DMS114 treated with DMSO at 0.1 percent for 48 hours (cell line): ENCODE data around the gene CYSTM1.

Experiments
- DNase-seq: peaks from one replicate; lab custom pipeline; 2025; ENCODE audit not compliant: unreplicated experiment; lab: John Stamatoyannopoulos, UW

The CYSTM1 gene

DNA sequence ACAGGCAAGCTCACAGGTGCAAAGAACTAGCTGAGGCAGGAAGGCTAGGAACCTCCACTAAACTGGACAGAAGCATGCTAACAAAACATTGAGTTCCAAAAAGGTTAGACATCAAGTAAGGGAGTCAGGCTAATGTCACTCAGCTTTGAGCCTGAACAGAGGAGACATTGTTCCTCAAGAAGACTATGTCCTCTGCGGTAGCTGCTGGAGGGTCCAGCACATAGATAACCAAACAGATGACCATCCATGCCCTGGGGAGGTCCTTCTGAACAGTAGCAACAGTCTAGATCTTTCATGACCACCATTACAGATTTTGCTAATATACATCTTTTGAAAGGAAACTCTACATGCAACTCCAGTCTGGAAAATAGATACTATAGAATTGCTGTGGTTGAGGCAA lies 57.7 kb downstream of the CYSTM1 start:
- DNase-seq, result no peak

DNA sequence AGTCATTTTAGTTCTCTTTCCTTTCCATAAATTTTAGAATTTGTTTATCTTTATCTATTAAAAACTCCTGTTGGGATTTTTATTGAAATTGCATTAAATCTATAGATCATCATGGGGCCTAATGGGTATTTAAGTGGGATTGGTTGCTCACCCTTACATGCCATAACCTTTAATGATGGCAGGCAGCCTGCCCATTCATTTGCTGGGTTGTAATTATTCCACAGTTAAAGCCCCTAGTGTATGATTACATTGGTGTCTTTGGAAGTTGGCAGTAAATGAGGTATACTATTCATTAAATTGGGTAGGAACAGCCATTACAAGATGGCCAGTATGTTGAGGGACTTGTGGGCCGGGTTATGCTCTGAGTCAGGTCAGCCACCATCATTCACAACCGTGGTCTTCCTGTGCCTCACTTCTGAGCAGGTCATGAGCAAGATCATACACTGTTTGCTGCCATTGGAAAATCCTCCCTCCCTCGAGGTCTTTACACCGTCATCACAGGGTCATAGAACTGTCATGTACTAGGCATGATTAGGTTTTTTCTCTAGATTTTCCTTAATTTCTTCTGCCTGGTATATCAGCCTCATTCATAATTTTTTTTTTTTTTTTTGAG lies 59.5 kb downstream of the CYSTM1 start:
- no peak for DNase-seq

DNA sequence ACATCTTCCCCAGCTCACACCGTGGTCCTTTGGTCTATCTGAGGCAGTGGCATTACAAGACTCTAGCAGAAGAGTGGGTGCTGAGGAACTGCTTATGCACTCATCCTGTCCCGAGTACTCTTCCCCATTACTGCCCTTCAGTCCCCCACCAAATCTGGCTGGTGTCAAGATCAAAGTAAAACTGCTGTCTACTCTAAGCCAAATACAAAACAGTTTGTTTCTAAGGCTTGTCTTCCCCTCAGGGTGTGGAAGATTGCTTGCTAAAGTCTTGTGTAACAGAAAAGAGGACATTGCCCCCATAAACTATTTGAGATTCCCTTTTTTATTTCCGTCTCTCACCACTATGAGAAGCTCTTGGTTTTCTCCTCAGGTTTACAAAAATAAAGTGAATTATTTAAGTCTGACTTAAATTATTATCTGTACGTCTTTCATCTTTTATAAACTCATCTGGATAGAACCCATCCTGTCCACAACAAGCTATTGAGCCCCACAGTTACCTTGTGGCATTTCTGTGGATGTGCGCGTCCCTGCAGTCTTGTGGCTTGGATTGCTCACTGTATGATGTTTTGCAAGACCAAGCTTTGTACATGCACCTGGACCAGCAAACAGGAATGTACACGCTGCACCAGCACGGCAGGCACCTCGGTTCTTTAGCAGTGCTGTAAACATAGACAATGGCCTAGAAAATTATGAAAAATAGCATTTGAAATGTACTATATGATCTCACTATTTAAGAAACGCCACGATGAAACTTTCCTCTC lies 61.0 kb downstream of the CYSTM1 start:
- DNase-seq, result no peak

DNA sequence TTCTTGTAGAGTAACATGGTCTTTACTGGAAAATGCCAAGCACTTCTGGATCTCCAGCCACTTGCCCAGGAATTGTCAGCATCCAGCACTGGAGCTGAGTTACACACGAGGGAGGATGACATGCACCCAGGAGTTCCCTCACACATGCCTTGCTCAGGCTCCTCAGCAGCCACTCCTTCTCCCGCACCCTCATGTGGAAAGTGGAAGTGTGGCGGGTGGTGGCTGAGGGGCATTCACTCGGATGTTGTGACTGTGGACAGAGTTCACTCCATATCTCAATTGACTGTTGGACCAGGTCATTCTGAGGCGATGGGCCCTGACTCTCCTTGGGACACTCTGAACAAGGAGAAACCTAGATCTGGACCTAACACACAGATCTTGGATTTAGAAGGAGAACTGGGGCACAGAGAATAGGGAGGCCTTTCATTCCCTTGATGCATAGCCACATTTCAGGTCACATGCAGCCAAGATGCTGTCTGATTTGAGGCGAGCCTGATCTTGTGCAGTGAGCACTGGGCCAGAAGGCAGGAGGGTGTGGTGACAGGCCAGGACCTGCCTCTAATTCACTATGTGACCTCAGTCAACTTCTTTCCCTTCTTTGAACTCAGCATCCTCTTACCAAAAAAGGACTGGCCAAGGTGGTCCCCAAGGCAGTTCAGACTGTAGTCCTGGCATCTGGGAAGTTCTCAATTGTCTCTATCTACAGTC lies 62.1 kb downstream of the CYSTM1 start:
- no peak for DNase-seq

DNA sequence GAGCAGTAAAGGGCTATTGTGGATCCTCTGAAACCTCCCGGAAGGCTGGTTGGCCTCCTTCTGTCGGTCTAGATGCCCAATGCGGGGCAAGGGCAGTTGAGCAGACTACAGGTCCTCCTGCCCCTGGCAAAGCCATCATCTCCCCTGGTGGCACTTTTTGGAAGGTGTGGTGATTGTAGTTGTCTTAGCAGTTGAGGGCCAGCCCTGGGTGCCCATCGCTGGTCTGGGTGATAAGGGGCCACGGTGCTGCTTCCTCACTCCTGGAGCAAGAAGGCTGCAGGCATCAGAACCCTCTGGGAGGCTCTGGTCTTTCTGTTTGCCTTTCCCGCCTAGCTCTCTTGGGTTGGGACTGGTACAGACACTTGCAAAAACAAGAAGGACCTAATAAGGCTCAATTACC lies 63.8 kb downstream of the CYSTM1 start:
- no peak for DNase-seq

DNA sequence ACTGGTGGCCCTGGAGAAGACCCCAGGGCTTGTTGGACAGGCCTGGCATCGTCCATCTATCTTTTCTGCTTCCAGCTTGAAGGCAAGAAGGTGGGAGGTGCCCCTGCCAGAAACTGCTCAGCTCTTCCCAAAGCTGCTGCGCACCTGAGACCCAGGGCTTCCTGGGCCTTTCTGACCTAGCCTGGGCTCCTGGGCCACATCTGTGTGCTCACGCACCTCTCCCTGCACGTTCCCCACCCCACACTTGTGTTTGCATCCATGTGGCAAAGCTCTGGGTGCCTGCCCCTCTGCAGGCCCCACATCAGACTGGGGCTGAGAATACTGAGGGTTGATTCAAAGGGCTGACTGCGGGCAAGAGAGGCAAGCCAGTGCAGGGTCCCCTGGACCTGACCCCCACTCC lies 64.5 kb downstream of the CYSTM1 start:
- DNase-seq, result no peak

DNA sequence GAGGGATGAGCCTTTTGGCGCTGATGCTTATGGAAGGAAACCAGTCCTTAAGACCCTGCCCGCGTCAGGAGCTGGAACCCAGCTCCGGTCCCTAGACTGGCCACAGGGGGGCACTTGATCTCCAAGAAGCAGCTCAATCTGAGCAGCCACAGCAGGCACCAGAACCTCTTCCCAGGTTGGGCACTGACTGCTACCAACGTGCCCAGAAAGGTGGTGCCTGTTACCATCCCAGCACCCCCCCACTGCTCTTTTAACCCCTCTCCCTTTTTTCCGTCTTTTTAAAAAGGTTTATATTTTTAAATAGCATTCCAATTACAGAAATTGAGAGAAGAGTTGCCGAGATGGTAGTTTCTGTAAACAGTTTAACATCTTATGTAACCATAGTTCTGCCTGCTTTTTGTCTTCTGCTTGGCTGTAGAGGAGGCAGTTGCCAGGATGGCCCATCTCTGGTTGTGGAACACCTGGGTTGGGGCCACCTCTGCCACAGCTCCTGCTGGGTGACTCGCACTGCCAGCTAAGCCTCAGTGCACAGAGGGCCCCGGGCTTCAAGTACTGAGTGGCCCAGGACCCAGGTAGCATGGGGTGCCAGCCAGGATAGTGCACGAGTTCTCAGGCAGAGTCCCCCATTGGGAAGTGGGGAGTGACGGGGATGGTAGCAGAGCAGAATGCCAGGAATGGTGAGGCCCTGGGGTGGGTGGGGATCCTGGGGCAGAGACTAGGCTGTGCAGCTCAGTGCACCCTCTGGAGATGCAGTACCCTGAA lies 65.1 kb downstream of the CYSTM1 start:
- DNase-seq, result peak; percentile 60

DNA sequence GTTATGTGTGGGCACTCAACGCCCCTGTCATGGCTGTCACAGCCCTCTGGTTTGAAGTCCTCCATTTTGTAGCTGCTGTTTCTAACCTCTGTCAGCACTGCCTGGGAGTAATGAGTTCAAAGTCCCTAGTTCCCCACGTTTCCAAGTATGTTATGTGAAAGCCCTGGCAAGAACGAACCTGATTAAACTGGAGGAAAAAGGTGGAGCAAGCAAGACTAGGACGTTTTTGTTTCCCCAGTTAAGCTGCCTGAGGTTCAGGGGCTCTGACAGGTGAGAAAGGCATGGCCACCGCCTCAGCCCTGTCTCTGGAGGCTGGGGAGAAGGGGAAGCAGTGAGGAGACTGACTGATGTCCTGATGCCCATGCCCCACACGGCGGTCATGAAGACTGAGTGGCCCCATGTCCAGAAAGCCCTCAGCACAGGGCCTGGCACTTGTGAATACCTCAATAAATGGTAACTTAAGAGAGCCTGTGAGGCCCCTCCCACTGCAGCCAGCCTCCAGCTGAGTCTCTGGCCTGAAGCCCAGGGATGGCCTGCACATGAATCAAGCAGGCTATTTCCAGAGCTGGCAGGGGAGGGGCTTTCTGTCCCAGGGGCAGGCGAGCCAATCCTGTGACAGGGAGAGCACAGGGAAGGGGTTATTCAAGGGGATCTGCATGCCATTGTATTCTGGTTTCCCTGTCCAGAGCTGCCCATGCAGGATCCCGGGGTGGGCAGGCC lies 66.2 kb downstream of the CYSTM1 start:
- no peak for DNase-seq

DNA sequence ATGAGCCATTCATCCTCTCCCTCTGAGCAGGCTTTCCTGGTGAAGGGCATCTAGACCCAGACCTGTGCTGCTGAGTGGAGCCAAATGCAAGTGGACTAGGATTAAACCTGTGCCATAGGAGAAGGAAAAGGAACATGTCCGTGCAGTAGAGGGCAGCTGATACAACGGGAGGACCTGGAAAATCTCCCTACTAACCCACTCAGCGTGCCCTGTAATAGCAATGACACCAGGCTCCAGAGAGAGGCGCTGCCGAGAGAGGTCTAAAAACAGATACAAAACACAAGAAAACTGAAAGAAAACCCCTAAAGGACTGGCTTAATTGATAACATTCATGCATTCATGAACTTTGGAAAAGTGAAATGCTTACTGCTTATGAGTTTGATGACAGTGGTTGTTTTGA lies 67.1 kb downstream of the CYSTM1 start:
- no peak for DNase-seq

DNA sequence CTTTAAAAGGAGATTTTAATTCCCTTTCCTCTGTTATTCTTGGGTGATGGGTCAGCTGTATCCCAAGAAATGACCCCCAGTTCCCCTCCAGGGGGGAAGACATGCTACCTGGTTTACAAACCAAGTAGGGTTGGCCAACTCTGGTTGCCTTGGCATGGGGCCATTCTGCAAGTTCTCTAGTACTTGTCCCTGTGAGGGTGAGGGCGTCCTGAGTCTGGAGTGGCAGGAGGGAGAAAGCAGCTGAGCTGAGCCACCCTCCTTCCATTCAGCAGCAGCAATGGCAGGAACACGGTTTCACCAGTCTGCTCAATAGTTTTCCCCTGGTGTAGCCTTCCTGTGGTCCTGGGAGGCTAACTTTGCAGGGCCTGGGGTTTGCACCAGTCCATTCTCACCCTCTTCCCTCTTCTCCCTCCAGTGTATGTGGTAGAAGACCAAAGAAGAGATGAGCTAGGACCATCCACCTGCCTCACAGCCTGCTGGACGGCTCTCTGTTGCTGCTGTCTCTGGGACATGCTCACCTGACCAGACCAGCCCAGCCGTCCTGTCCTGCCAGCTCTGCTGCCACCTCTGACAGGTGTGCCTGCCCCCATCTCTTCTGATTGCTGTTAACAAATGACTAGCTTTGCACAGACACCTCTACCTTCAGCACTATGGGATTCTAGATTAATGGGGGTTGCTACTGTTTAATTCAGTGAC lies 68.0 kb downstream of the CYSTM1 start:
- no peak for DNase-seq

DNA sequence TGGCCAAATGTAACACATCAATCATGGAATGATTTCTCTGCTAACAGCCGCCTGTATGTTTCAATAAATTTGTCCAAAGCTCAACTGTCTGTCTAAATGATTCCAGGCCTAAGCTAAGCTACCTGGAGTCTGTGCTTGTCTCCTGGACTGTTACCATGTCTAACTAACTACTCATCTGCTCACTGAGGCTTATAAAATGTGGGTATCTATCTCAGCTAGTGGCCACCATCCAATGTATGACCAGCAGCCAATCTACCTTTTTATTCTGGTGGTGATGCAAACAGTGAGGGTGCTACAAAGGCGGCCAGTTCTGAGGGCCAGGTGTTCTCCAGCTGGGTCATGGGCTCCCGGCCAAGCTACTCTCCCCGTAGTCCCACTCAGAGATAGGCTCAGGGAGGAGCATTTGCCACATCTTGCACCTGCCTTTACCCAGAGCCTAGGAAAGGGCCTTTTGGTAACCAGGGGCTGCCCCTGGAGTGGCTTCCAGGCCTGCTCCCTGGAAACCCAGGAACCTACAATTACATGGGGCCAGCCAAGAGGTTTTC lies 68.8 kb downstream of the CYSTM1 start:
- no peak for DNase-seq

DNA sequence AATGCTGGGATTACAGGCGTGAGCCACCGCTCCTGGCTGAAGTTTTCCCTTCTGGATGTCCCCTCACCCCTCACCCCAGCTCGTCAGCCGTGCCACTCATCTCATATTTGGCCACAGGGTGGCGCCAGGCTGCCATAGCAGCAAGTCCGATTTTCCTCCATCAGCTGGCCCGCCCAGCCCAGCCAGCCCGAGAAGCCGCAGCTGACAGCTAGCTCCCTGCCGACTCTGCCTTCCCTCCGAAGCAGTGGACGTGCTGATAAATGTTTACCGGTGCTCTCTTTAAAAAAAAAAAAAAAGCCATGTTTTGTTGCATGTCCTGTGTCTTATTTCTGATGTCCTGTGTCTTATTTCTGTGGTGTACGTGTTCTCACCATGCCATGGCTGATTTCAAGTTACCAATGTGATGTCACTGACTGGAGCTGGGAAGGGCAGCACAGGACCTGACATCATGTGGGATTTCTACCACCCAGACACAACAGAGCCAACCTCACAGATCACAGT lies 69.6 kb downstream of the CYSTM1 start:
- peak; percentile 75 for DNase-seq

DNA sequence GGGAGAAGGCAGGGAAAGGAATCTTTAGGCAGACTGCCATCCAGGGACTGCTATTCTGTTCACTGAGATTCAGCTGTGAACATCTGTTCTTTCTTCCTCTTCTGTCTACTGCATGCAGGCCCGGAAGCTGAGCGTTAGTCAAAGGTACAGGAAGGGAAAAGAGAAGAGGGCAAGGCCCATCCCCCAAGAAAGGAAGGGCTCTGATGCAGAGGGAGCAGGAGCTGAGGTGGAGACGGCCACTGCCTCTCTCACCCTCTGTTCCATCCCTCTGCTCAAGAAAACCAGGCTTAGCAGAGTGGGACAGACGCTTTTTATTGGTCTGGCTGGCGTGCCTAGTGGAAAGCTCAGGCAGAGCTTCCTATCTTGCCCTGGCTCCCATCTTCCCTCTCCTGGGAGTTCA lies 70.4 kb downstream of the CYSTM1 start:
- no peak for DNase-seq

DNA sequence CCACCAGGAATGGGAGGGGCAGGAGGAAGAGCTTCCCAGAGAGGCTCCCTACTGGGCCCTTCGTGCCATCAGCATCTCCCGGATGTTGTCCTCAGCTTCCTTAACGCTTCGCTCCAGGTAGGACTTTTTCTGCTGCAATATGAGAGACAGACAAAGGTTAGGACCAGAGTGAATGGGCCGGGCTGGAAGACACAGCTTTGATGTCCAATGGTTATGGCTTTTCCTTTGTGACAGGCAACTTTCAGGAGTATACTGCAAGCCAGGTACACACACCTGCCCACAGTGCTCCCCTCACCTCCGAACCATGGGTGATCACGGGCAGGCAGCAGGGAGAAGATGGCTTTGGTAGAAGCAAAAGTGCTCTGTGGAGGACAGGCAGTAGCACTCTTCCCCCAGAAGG lies 70.9 kb downstream of the CYSTM1 start:
- no peak for DNase-seq

DNA sequence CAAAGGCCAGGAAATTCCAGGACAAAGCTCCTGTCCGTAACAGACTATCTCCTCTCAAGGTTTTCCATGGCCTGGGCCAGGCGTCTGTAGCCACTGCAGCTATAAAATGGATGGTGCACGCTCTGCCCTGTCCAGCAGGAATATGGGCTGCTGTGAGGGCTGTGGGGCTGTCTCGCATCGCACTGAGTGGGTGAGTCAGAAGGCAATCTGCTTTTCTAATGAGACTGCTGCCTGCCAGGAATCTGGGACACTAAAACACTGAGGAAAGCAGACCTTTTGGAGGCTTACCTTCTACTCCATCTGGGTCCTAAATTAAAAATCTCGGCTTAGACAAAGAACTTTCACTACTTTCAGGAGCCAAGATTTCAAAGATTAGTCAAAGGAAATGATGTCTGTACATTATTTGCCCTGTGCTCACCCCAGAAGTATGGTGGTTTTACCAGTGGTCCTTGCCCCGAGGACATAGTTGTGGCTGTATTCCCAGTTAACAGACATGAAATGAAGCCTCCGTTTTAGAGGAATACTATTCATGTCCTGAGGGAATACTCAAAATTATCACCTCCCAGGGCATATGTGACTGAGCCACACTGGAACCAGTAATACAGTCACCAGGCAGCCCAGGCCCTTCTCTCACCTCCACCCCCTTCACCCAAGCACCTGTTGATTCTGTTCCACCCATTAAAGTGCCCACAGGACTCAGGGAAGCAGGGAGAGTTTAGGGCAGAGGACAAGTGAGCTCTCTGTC lies 71.6 kb downstream of the CYSTM1 start:
- DNase-seq, result no peak

DNA sequence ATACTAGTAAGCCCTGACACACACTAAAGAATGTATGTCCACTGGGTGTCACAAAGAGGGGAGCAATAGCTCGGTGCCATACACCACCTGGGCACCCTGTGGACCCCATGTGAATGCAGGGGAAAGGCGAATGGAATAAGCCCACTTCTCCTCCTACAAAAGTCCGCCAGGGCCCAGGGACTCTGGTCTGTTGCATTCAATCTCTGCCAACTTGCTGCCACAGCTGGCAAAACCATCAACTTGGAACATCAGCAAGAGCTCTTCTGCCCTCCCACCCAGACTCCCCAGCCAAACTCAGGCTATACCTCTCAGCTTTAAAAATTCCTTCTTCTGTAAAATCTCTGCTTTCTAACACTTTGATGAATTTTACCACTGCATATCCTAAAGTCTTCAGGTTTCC lies 73.4 kb downstream of the CYSTM1 start:
- DNase-seq, result no peak

DNA sequence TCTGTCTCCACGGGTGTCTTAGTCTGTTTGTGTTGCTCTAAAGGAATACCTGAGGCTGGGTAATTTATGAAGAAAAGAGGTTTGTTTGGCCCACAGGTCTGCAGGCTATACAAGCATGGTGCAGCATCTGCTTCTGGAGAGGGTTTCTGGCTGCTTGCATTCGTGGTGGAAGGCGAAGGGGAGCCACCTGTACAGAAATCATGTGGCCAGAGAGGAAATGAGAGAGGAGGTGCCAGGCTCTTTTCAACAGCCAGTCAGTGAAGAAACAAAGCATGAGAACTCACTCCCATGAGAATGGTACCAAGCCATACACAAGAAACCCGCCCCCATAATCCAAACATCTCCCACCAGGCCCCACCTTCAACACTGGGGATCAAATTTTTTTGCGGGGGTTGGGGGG lies 74.5 kb downstream of the CYSTM1 start:
- DNase-seq, result no peak

DNA sequence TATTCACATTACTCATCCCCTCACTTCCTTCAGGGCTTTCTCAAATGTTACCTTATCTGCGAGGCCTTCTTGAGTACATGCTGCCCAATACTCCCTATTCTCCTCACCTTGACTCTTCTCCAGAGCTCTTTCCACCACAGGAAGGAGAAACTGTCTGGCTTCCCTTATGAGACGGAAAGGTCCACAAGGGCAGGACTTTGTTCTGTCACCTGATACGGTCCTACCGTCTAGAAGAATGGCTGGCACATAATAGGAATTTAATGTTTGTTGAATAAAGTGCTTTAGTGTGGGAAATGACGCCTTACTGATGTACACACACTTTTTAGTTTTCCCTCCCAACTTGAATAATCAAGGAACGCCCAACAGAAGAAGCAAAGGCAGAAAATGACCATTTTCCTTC lies 75.4 kb downstream of the CYSTM1 start:
- no peak for DNase-seq

DNA sequence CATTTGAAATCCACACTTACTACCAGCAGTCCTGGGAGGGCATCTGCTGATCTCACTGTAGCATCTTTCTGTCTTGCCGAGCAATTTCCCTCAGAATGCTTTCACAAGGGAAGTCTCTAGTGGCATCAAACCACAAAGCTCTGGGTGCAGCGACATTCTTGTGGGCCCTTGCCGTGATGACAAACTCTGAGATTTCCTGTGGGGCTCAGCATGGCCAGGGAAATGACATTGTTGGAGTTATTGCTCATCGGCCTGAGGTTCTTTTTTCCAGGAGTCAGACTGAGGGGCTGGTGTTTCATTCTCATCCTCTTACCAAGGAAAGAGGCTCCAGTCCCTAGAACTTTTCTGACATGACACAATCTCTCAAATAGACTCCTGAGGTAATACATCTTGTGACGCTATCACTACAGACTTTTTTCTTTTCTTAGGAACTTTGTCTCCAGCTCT lies 76.6 kb downstream of the CYSTM1 start:
- no peak for DNase-seq
